SW480 (cell line): ENCODE results near the gene HNRNPF.

ENCODE experiments used
- DNase-seq: peaks from one replicate; pipeline ENCODE4 v3.0.0-alpha.2; 2016; ENCODE audit warnings: low spot score

The HNRNPF gene

DNA sequence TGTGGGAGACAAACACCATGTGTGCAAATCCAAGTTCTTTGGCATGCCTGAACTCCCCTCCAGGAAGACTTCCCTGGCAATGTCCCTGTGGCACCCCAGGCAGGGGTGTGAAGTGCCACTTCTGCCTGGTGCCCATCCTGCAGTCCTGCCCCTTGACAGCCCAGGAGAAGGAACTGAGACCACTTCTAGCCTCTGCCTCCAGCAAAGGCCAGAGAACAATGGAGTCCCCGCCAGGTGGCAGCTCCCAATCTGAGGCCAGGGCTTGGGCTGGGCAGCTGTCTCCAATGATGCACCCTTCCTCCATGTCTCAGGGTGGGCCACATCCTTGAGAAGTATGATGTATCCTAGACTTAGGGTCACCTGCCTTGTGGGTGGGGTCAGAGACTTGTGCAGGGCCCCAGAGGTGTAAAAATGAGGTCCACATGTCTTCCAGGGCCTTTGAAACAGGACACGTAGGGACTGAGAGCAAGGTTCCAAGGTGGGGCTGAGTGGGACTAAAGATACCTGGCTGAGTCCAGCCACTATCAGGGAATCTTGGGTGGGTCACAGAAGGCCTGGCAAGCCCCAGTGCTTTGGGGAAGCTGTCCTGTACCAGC is 32.1 kb downstream of the HNRNPF start:
- DNase-seq, result no peak

DNA sequence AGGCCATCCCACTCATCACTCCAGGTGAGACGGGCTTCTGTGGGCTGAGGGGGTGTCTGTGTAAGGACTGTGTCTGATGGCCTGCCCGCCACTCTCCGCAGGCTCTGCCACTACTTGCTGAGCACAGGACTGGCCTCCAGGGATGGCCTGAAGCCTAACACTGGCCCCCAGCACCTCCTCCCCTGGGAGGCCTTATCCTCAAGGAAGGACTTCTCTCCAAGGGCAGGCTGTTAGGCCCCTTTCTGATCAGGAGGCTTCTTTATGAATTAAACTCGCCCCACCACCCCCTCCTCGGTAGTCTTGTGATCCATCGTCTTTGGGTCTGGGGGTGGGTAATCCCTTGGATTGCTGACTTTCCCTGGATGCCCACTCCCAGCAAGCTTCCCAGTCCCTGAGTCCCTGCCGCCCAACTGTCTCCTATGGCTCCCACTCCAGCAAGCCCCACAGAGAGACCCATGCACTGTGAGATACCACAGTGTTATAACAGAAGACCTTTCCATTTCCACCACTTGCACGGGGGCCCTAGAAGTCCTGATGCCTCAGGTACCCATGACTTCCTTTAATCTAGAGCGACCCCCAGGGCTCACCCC is 32.8 kb downstream of the HNRNPF start:
- no peak for DNase-seq

- peak; percentile 33 for DNase-seq
Measured at GRCh38 chr10:43375401-43376020, 33.5 kb downstream of the HNRNPF start.

- no peak for DNase-seq
Measured at GRCh38 chr10:43374194-43374593, 34.8 kb downstream of the HNRNPF start.

DNA sequence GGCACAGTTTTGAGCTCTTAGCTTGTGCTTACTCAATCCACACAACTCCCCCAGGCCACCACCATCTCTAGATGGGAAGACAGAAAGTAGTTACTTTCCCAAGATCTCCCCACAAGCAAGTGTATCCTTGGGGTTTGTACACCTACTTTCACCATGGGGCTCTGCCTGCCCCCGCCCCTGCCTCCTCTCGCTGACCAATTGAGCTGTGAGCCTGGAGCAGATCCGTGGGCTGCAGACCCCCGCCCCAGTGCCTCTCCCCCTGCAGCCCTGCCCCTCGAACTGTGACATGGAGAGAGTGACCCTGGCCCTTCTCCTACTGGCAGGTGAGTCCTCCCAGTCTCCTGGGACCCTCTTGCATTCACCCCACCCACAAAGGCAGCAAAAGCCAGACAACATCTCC is 35.5 kb downstream of the HNRNPF start:
- DNase-seq, result no peak

DNA sequence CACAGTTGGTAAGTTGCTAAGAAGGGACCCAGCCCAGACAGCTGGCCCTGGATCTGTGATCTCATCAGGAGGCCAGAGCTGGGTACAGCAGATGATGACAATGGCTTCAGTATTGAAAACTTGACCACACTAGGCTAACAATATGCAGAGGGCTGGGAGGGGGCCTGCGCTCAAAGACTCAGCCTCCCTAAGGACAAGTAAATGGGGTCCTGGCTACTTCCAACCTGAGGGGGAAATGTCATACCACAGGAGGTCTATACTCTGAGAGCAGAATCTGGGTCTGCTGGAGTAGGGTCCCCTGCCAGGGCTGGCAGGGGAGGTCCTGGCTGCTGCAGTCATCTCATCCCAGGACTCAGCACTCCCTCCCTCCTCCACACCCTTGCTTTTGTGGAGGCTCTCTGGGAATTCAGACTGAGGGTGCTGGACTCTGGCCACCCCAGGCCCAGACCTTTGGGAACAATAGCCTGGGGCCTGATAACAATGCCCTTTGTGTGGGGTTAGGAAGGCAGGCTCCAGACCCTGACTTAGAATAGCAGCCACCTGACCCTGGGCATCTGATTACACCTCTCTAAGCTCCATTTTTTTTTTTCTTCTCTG is 36.1 kb downstream of the HNRNPF start:
- no peak for DNase-seq

GRCh38 chr10:43371418-43371817 is 37.6 kb downstream of the HNRNPF start, which contains the start of gene FXYD4:
FXYD4 (plus strand) TSS chr10:43371636; CDS start chr10:43373747, 2,111 bp downstream.
- DNase-seq, result no peak

- no peak for DNase-seq
Measured at GRCh38 chr10:43370671-43371215, 38.2 kb downstream of the HNRNPF start.

DNA sequence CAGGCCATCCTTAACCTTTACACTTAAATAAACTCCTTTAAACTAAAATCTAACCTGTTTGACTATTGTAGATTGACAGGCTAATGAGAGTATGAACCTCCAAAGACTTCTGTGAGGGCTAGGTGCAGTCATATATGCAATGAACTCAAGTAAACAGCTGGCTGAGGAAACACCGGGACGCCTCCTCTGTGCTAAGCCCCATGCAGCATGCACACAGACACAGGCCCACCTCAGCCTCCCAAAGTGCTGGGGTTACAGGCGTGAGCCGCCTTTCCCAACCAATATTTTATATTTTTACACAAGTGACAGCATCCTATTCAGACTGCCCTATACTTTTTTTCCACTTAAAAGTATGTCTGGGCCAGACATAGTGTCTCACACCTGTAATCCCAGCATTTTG is 39.1 kb downstream of the HNRNPF start:
- no peak for DNase-seq

GRCh38 chr10:43365001-43365400 is 44.0 kb downstream of the HNRNPF start:
- DNase-seq, result no peak

DNA sequence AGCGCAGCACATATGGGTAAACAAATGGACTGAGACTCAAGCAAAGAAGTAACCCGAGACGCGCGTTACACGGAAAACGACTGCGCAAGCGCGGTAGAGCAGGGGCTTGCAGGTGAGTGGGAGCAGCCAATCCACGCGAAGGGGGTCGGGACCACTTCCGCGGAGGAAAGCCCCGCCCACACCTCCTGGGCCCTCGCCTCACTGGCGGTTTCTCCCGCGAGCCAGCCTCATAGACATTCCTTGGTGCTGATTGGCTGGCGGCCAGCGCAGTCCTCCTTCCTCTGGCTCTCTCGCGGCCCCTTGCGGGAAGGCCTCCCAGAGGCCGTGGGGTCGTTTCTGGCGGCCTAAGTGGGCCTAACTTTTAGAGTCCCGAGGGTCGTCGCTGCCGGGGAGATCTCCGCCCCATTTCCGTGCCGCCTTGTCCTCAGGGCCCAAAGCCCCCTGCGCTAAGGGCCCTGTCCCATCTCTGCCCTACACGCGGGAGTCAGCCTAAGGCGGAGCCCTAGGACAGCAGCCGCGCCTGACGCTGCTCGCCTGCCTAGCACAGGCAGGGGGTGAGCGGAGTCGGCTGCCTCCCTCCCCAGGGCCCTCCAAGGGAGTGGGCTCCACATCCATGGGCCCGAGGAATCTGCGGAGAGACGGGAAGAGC is 46.7 kb downstream of the HNRNPF start:
- DNase-seq, result peak; percentile 94

- DNase-seq, result no peak
Measured at GRCh38 chr10:43361547-43362190, 47.3 kb downstream of the HNRNPF start.

GRCh38 chr10:43360086-43360485 is 48.9 kb downstream of the HNRNPF start:
- DNase-seq, result no peak

- DNase-seq, result peak; percentile 76
Measured at GRCh38 chr10:43355749-43356371, 53.1 kb downstream of the HNRNPF start.

- no peak for DNase-seq
Measured at GRCh38 chr10:43354879-43355380, 54.1 kb downstream of the HNRNPF start.

DNA sequence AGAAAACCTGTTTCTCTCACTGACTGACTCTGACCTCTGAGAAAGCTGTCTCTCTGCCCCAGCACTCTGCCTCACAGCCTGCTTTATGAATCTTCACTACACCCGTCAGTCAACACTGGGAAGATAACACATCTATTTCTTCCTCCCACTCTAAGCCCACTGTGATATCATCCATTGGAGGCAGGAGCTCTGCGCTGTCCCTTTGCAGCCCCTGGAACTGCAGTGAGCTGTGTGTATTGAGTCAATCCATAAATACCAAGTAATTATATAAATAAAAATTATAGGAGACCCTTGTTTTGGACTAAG is 54.7 kb downstream of the HNRNPF start:
- DNase-seq, result no peak

DNA sequence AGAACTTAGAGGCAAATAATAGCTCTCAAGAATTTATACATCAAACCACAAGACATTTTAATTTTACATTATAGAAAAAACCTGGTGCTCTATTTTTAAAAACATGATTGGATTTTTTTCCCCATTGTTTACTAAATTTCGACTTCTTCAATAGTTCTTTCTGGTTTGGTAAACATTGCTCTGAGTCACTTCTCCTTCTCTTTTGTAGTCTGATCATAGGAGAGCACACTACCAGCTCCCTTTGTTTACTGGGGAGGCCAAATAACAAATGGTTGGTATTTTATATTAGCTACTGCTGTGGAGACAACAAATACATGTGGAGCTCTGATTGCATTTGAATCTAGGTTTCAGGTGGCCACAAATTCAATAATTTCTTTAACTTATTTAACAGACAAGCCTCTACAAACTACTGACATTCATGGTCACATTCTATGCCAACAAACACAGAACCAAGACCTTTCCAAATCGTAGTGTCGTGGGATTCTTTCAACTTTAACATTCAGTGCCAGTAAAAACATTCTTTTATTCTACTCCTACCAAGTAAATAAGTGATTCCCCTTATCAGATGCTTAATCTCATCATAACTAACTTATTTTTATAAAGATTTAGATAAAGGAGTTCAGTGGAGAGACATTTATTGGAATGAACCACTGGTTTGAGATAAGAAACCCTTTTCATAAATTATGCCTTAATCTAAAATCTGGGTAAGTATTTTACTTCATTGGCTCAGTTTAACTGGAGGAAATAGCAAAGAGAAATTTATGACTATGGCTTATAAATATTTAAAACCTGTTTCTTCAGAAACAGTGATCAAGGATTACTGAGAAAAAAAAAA is 55.3 kb downstream of the HNRNPF start:
- DNase-seq, result no peak

GRCh38 chr10:43352951-43353350 is 56.0 kb downstream of the HNRNPF start:
- DNase-seq, result no peak

DNA sequence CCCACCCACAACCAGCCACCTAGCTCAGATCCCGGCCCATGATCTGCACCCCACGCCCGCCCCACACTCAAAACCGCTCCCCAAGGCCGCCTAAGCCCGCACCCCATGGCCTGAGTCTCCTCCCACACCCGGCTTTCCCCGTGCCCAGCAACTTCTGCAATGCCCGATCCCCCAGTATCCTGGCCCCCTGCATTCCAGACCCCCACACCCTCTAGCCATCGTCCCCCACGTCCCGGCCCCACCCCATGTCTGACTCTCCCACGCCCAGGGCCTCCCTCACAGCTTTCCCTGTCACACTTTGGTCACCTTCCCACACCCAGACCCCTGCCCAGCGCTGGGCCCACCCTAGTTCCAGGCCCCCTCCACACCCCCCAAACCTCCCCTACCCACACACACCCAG is 57.7 kb downstream of the HNRNPF start:
- DNase-seq, result no peak

DNA sequence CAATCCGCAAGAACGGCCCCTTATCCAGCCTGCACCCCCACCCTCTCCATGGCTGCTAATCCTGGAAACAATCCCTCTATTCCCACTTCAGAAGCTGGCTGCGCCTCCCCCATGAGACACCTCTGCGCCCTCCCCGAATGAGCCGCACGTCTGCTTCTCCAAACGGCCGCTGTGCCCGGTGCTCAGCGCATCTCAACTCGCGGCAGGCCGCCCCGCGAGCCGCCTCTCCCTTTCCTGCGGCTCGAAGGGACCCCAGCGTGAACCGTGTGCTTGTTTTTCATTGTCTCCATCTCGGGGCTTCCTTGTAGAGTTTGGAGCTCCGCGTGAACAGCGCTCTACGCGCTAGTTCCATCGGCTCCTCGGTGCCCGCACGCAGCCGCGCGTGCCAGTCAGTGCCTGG is 58.3 kb downstream of the HNRNPF start:
- DNase-seq, result no peak

DNA sequence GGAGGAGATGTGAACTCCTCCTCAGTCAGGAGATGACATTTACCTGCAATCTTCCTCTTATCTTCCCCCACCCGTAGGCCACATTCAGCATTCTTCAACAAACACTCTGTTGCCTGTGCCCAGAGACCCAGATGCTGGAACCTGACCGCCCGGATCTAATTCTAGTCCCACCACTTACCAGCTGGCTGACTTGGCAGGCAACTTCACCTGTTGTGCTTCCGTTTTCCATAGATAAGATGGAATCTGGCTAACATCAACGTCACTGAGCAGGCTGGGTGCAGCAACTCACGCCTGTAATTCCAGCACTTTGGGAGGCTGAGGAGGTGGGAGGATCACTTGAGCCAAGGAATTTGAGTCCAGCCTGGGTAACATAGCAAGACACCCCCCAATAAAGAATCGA is 58.8 kb downstream of the HNRNPF start:
- no peak for DNase-seq
